ENCODE measurements around the gene DMAP1. TPM values are rescaled to one million over a fixed set of nuclear protein-coding genes. Genes with fewer than 3 reads are reported as not detected.
A peak's percentile ranks its signal among the peaks of the same experiment; 100 is the strongest.

DMAP1 gene
- polyA plus RNA-seq, 3 donors: 18.9 to 51.4 (median 21.3) TPM

- Mint-ChIP-seq H3K4me3 (no peak overlapping the region), H3K36me3 (peaks cover 67 to 76% of the 10 kb centered on the region in 2 donors)
- 97% methylated on average over 20 of the region's 24 CpGs for WGBS (ENCODE audit: insufficient coverage)
Observed at GRCh38 chr1:44218503-44219300, 5.4 kb downstream of the DMAP1 start.

GRCh38 chr1:44219301-44219626 lies 6.0 kb downstream of the DMAP1 start:
- Histone ChIP-seq H3K9me3 (replicated peaks in 1 of 2; ENCODE audit: control insufficient read depth in 1 of 2, insufficient read depth in 1 of 2, low read length in 2 of 2) (no peaks in the 10 kb centered on the region), H3K4me2 (replicated peaks; ENCODE audit: extremely low read depth, low read length, poor library complexity, severe bottlenecking) (no peak overlapping the region), H3K9ac (ENCODE audit: insufficient read depth, low read length, poor library complexity, severe bottlenecking) (no peak overlapping the region), H3K27me3 (ENCODE audit: control insufficient read depth in 2 of 2, insufficient read depth in 2 of 2, low read length in 2 of 2) (no peaks in the 10 kb centered on the region), H3K4me3 (replicated peaks in 1 of 3; ENCODE audit: low read depth in 2 of 3, low read length in 3 of 3) (no peak overlapping the region), H3K36me3 (replicated peaks in 1 of 2; ENCODE audit: control insufficient read depth in 1 of 2, insufficient read depth in 2 of 2, low read length in 2 of 2) (peaks cover 55 to 78% of the 10 kb centered on the region in 2 donors), H4K20me1 (ENCODE audit: insufficient read depth, low read length) (peaks cover 6% of the 10 kb centered on the region), H3K79me2 (ENCODE audit: insufficient read depth, low read length) (peaks cover 3% of the 10 kb centered on the region), H3K27ac (ENCODE audit: low read depth in 1 of 2, low read length in 2 of 2) (no peak overlapping the region), H3K4me1 (ENCODE audit: control insufficient read depth in 1 of 2, insufficient read depth in 2 of 2, low read length in 2 of 2) (peaks cover 3 to 6% of the 10 kb centered on the region in 2 donors), H2AFZ (ENCODE audit: insufficient read depth, low read depth, low read length, poor library complexity, severe bottlenecking) (no peak overlapping the region)
- Mint-ChIP-seq H3K4me3 (no peak overlapping the region), H3K27ac (peak overlapping the region in 1 of 7 donors; percentile 16), H3K27me3 (ENCODE audit: low read depth in 3 of 3) (peaks cover 0 to 1% (median 0%) of the 10 kb centered on the region in 3 donors), H3K4me1 (peaks cover 20% of the 10 kb centered on the region), H3K9me3 (no peaks in the 10 kb centered on the region), H3K36me3 (peaks cover 67 to 76% of the 10 kb centered on the region in 2 donors)
- TF ChIP-seq CTCF (IDR thresholded peaks at IDR 0.05): no peak
- WGBS (ENCODE audit: insufficient coverage): 98% methylated on average over 5 of the region's 6 CpGs
- DNase-seq: no peak
- intact Hi-C loops (cut with micrococcal nuclease): loop anchor here (5.0 to 10.0 kb wide), 4 partner anchors 98 to 564 kb away; partner anchors contain the start of genes ERI3 (in 1 of the 2) and KDM4A (in 1 of the 2)

More at GRCh38 chr1:44218503-44219300, 5.4 kb downstream of the DMAP1 start:
- Mint-ChIP-seq H3K27ac (peak overlapping the region in 4 of 7 donors; percentile 5 to 57 (median 12)), H3K4me1 (peaks cover 20% of the 10 kb centered on the region), H3K27me3 (ENCODE audit: low read depth in 3 of 3) (peaks cover 0 to 2% (median under 1%) of the 10 kb centered on the region in 3 donors), H3K9me3 (peaks cover 0 to under 1% (median 0%) of the 10 kb centered on the region in 7 donors)
- H3K4me1 ChIP-seq (ENCODE audit: control insufficient read depth in 1 of 2, insufficient read depth in 2 of 2, low read length in 2 of 2): peaks cover 8 to 12% of the 10 kb centered on the region in 2 donors
- H3K36me3 ChIP-seq (replicated peaks in 1 of 2; ENCODE audit: control insufficient read depth in 1 of 2, insufficient read depth in 2 of 2, low read length in 2 of 2): peaks cover 55 to 78% of the 10 kb centered on the region in 2 donors
- TF ChIP-seq CTCF (IDR thresholded peaks at IDR 0.05): no peak
- H2AFZ ChIP-seq (ENCODE audit: insufficient read depth, low read depth, low read length, poor library complexity, severe bottlenecking): no peak overlapping the region
- DNase-seq: no peak
- intact Hi-C loops (cut with micrococcal nuclease): loop anchor here (5.0 to 10.0 kb wide), 4 partner anchors 99 to 564 kb away; partner anchors contain the start of genes ERI3 (in 1 of the 2) and KDM4A (in 1 of the 2)
- H3K79me2 ChIP-seq (ENCODE audit: insufficient read depth, low read length): peaks cover 7% of the 10 kb centered on the region
- no peak overlapping the region for H3K27ac ChIP-seq (ENCODE audit: low read depth in 1 of 2, low read length in 2 of 2)
- H3K4me3 ChIP-seq (replicated peaks in 1 of 3; ENCODE audit: low read depth in 2 of 3, low read length in 3 of 3): no peak overlapping the region
- H3K9ac ChIP-seq (ENCODE audit: insufficient read depth, low read length, poor library complexity, severe bottlenecking): no peak overlapping the region
- peaks cover 6% of the 10 kb centered on the region for H4K20me1 ChIP-seq (ENCODE audit: insufficient read depth, low read length)
- H3K9me3 ChIP-seq (replicated peaks in 1 of 2; ENCODE audit: control insufficient read depth in 1 of 2, insufficient read depth in 1 of 2, low read length in 2 of 2): no peaks in the 10 kb centered on the region
- no peak overlapping the region for H3K4me2 ChIP-seq (replicated peaks; ENCODE audit: extremely low read depth, low read length, poor library complexity, severe bottlenecking)
- H3K27me3 ChIP-seq (ENCODE audit: control insufficient read depth in 2 of 2, insufficient read depth in 2 of 2, low read length in 2 of 2): no peaks in the 10 kb centered on the region

Measured in CD14-positive monocyte (primary cell).